Cardiac fibroblast (primary cell): Measurements from ENCODE around the gene PPIP5K2.
A peak's percentile ranks its signal among the peaks of the same experiment; 100 is the strongest.
"Not testable (repeated sequence)": the region's sequence is repeated elsewhere in the genome, so short reads cannot be mapped to it uniquely, and the experiment has no call there.

Experiments used
- DNase-seq, 2 donors: peaks; one replicate each; pipeline versions ENCODE4 v3.0.0 to v3.0.0-alpha.2; 2010; ENCODE audit warnings: low read depth in 2 of 2
- H3K4me3 ChIP-seq, 2 donors: replicated peaks in 1 of 2; 1 replicate in 1 of 2; 2 replicates in 1 of 2; pipeline ENCODE4 v1.5.1; 2011; ENCODE audit warnings: low read depth in 2 of 2, low read length in 2 of 2, mild to moderate bottlenecking in 2 of 2, moderate library complexity in 1 of 2
- TF ChIP-seq, protein P1 (sequence below): IDR thresholded peaks from one replicate; pipeline ENCODE4 v1.5.1; 2011; ENCODE audit warnings: low read depth, mild to moderate bottlenecking, low read length, inconsistent platforms

Gene PPIP5K2

DNA sequence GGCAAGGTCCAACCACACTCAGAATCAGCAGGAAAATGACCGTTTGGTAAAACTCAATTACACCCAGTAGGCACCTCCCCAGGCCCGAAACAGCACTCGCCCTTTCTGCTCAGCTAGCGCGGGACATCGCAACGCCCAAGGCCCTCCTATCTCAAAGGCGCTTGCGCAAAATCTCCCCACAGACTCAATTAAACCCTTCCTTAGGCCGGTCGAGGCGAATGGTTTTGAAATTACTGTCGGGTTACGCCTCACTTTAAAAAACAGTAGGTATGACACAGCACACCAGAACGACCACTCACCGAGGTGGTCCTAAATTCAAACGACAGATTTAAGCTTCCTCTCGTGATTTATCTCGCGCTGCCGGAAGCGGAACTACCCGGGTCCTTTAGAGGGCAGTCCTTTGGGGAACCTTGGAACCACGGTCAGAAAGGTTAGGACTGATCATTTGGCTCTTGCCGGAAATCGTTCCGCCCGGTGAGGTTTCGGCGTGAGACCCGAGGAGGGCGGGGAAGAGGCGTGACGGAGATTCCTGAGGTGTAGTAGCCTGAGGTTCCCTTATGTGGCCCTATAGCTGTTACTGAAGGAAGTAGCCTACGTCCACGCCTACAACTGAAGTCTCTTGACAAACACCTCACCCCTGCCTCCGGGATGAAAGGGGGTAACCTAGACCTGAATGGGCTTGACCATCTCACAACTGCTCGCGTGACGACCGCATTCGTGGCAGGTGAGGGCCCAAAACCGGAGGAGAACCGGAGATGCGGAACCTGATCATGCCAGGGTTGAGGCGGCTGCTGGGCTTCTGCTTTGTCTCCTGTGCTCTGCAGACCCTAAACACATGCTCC is at the start of gene PPIP5K2, which contains the start of gene GIN1:
PPIP5K2 (plus strand) TSS at position 537 of the 842 bp plus-strand sequence. CDS start 9,289 bp downstream, outside the sequence.
GIN1 (minus strand) TSS at position 374 of the 842 bp plus-strand sequence. CDS start 11,431 bp downstream, outside the sequence.
- peak within 1 kb of the TSS; percentile 63 to 93 for H3K4me3 ChIP-seq
- TF ChIP-seq, protein P1, sequence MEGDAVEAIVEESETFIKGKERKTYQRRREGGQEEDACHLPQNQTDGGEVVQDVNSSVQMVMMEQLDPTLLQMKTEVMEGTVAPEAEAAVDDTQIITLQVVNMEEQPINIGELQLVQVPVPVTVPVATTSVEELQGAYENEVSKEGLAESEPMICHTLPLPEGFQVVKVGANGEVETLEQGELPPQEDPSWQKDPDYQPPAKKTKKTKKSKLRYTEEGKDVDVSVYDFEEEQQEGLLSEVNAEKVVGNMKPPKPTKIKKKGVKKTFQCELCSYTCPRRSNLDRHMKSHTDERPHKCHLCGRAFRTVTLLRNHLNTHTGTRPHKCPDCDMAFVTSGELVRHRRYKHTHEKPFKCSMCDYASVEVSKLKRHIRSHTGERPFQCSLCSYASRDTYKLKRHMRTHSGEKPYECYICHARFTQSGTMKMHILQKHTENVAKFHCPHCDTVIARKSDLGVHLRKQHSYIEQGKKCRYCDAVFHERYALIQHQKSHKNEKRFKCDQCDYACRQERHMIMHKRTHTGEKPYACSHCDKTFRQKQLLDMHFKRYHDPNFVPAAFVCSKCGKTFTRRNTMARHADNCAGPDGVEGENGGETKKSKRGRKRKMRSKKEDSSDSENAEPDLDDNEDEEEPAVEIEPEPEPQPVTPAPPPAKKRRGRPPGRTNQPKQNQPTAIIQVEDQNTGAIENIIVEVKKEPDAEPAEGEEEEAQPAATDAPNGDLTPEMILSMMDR = no peak
- peak; percentile 99 for DNase-seq

DNA sequence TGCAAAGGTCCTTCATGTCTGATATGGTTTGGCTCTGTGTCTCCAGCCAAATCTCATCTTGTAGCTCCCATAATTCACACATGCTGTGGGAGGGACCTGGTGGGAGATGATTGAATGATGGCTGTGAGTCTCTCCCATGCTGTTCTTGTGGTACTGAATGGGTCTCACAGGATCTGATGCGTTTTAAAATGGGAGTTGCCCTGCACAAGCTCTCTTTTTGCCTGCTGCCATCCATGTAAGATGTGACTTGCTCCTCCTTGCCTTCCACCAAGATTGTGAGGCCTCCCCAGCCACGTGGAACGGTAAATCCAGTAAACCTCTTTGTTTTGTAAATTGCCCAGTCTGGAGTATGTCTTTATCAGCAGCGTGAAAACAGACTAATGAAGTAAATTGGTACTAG is 46.6 kb upstream of the PPIP5K2 start:
- DNase-seq, H3K4me3 ChIP-seq: not testable (repeated sequence)

DNA sequence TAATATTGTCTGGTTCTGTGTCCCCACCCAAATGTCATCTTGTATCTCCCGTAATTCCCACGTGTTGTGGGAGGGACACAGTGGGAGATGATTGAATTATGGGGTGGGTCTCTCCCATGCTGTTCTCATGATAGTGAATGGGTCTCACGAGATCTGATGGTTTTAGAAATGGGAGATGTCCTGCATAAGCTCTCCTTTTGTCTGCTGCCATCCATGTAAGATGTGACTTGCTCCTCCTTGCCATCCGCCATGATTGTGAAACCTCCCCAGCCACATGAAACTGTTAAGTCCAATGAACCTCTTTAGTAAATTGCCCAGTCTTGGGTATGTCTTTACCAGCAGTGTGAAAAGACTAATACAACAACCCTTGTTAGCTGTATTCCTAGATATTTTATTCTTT is 44.7 kb upstream of the PPIP5K2 start:
- TF ChIP-seq, protein P1 = no peak
- H3K4me3 ChIP-seq = no peak overlapping the region
- no peak for DNase-seq

DNA sequence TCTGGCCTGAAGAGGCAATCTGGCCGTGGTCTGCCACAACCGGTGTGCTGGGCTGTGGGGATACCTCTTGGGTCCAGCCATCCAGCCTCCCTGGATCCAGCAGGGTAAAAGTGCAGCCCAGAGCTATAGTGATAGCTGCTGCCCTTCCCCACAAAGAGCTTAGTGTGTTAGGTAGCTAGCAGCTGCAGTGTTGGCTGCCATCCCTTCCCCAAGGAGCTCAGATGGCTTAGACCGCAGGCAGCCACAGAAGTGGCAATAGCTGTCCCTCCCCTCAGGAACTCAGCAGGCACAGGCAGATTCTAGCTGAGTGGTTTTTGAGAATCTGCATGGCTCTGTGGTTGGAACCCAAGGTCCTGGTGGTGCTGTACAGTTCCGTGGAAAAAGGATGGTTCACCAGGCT is 40.3 kb upstream of the PPIP5K2 start:
- TF ChIP-seq, protein P1 = no peak
- DNase-seq = no peak
- H3K4me3 ChIP-seq = no peak overlapping the region

DNA sequence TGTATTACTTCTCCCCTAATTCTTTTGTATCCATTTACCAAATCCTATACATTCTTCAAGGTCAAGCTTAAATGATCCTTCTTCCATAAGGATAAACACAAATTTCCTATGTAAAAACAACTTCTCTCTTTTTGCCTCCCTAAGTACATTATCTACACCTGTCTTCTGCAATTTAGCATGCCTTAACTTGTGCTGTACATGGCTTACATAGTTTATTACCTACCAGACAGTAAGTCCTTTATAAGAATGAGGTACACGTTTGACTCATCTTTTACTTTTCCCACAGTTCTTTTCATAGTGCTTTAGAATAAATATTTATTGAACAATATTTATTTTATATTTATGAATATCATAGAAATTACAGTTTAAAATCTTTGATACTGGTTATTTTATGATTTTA is 33.6 kb upstream of the PPIP5K2 start:
- no peak overlapping the region for H3K4me3 ChIP-seq
- no peak for DNase-seq
- TF ChIP-seq, protein P1 = no peak

DNA sequence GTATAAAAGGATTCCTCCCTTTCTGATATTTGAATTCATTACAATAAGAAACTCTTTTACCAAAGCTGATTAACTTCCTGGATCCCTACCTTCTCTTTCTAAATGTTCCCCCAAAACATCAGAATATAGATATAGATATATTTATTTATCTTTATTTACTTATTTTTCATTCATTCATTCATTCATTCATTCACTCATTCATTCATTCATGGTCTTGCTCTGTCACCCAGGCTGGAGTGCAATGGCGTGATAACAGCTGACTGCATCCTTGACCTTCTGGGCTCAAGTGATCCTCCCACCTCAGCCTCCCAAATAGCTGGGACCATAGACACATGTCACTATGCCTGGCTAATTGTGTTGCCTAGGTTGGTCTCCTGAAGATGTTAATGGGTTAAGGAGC is 30.8 kb upstream of the PPIP5K2 start:
- DNase-seq = no peak
- TF ChIP-seq, protein P1 = no peak
- no peak overlapping the region for H3K4me3 ChIP-seq

DNA sequence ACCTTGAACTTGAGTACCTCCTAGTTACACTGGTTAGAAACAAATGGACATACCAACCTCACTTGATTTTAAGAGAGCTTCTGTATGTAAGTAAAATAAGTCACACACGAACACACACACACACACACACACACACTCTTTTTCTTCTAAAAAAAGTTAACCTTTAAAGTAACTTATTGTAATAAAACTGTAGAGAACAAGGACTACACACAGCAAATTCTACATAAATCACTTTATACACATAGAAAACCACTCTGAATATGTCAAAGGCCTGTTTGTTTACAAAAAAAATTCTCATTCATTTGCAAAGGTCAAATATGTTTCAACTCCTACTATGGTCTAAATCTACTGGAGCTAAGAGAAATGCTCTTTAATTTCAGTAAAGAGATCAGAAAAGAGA is 29.3 kb upstream of the PPIP5K2 start:
- no peak for DNase-seq

More for the DNA sequence above, 29.3 kb upstream of the PPIP5K2 start:
- TF ChIP-seq, protein P1 = no peak
- no peak overlapping the region for H3K4me3 ChIP-seq
